ENCODE data around the gene LLGL2.

- no peak for TF ChIP-seq EZH2 (IDR thresholded peaks at IDR 0.05; ENCODE audit: borderline replicate concordance, low read depth, low read length, poor library complexity, severe bottlenecking)
- no peak for TF ChIP-seq CTCF (conservative IDR thresholded peaks at IDR 0.05; ENCODE audit: low read depth, low read length)
These were observed 14.3 kb upstream of the LLGL2 start for GRCh38 chr17:75511270-75511609.

All from A673 (cell line).